Jurkat, Clone E6-1 (cell line): ENCODE data around the gene CYP2A6.

Experiments
- DNase-seq: peaks from one replicate; pipeline ENCODE4 v3.0.0-alpha.2; 2011; ENCODE audit warnings: low read depth, low spot score
- H3K4me3 ChIP-seq: 2 replicates; pipeline ENCODE4 v1.5.1; 2011; ENCODE audit warnings: mild to moderate bottlenecking, low read length, control low read depth, moderate library complexity

CYP2A6 gene

GRCh38 chr19:40805258-40805868 is 44.9 kb downstream of the CYP2A6 start:
- H3K4me3 ChIP-seq: no peak overlapping the region
- DNase-seq: no peak

DNA sequence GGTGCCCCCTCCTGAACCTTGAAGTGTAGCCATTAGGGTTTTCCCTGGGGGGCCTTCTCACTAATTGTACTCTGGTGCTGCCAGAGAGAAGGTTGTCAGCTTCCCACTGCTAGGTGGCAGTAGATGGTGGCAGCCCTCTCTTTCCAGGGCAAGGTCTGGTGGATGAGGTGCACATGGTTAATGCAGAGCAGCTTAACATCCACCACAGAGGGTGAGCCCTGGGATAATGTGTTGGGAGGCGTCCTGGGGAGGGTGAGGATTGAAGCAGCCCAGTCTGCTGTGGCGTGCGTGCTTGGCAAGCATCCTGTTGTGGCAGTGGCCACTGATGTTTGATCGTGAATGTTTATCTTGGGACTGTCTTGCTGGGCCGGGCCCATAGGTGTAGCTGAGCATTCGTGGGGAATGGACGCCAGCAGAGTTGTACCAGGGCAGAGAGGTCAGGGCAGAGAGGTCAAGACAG is 45.4 kb downstream of the CYP2A6 start:
- DNase-seq: no peak
- H3K4me3 ChIP-seq: no peak overlapping the region

DNA sequence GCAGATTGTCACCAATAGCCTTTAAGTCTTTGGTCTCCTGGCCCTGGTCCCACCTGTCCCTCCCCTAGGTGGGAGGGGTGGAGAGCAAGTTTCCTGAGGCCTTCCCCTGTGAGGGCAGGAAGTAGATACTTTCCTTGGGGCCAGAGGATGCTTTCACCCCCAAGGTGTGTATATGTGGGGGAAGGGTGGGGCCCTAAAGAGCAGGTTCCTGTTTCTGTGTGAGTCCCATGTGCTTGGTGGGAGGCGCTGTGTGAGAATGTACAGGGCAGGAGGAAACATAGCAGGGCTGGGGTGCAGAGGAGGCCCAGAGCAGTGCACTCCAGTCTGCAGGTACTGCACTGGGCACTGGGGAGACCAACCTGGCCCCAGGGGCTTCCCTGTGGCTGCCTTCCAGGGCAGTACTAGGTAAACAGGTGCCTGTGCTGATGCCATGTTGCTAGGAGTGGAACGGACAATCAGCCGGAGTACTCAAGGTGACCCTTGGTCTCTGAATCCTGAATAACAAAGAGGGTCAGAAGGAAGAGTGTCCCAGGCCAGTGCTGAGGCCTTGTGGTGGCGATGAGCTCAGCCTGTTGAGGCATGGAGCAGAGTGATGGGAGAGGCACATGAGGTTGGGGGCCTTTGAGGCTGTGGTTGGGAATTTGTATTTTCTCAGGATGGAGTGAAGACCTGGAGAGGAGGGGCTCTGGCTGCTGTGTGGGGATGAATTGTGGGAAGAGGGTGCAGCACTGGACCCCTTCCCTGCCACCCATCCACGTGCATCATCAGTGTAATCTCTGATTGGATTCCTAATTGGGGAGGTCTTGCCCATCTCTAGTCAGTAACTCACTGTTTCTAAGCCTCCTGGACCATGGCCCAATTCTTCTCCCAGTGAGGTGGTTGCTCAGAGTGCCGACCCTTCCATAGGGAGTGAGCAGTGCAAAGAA is 46.1 kb downstream of the CYP2A6 start:
- DNase-seq: peak; percentile 36
- H3K4me3 ChIP-seq: no peak overlapping the region

GRCh38 chr19:40803170-40803856 is 46.9 kb downstream of the CYP2A6 start:
- no peak overlapping the region for H3K4me3 ChIP-seq
- no peak for DNase-seq

DNA sequence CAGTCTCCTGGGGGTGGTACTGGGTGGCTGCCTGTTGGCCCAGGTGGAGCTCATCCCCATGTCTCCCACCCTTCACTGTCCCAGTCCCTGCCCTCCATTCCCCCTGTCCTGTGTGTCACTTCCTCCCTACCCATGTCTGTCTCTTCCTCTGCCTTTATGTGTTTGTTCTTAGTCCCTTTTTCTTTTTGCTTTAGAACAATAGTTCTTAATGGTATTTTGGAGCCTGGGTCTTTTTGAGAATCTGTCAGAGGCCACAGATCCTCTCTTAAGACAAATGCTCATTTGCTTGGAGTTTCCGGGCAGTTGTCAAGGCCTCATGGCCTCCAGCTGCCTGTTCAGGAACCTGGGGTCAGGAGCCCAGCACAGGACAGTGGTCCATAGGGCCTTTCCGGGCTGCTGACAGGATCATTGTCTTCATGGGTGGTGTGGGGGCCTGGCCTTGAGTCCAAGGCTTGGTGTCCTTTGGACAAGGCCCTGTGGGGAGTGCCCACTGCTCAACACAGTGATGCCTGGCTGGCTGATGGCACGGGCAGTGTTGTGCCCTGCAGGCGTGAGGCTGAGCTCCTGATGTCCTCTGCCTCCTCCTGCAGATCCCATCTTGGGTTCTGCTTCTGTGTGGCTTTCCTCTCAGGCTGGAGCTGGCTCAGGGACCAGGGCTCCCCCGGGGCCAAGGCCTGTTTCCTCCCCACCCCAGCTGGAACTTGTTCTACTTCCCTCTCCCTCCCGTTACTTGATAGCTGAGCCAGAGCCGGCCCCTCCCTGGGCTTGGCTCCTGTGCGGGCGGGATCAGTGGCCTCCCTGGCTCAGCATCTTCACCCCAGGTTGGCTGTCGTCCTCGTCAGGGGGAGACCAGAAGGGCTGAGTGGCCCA is 47.7 kb downstream of the CYP2A6 start:
- no peak for DNase-seq
- no peak overlapping the region for H3K4me3 ChIP-seq

DNA sequence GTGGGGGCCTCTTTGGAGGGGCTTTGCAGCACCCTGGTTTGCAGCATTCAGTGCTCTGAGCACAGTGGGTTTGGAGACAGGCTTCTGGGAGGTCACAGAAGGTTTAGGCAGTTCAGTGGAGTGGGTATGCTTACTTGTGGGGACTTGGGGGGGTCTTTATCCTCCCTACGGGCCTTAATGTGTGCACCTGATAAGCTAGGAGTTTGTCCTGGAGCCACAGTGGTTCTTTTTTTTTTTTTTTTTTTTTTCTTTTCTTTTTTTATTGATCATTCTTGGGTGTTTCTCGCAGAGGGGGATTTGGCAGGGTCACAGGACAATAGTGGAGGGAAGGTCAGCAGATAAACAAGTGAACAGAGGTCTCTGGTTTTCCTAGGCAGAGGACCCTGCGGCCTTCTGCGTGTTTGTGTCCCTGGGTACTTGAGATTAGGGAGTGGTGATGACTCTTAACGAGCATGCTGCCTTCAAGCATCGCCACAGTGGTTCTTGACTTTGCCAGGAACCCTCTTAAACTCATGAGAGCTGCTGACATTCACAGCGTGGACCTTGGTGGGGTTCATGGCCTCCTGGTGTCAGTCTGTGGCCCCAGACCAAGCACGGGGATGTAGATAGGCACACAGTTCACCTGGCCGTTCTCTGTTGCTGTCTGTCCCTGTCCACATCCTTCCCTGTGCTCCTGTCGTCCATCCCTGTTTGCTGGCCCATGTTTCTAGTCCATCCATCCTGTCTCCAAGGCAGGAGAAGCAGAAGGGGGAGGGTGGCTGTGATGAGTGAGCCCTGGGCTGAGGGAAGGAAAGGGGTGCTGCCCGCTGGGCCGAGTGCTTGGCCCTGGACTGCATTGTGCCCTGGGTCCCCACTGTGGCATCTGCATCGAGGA is 48.6 kb downstream of the CYP2A6 start:
- H3K4me3 ChIP-seq: no peak overlapping the region
- no peak for DNase-seq

DNA sequence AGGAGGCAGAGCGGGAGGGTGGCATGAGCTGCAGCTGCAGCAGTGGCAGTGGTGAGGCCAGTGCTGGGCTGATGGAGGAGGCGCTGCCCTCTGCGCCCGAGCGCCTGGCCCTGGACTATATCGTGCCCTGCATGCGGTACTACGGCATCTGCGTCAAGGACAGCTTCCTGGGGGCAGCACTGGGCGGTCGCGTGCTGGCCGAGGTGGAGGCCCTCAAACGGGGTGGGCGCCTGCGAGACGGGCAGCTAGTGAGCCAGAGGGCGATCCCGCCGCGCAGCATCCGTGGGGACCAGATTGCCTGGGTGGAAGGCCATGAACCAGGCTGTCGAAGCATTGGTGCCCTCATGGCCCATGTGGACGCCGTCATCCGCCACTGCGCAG is 49.3 kb downstream of the CYP2A6 start:
- DNase-seq: no peak
- no peak overlapping the region for H3K4me3 ChIP-seq

DNA sequence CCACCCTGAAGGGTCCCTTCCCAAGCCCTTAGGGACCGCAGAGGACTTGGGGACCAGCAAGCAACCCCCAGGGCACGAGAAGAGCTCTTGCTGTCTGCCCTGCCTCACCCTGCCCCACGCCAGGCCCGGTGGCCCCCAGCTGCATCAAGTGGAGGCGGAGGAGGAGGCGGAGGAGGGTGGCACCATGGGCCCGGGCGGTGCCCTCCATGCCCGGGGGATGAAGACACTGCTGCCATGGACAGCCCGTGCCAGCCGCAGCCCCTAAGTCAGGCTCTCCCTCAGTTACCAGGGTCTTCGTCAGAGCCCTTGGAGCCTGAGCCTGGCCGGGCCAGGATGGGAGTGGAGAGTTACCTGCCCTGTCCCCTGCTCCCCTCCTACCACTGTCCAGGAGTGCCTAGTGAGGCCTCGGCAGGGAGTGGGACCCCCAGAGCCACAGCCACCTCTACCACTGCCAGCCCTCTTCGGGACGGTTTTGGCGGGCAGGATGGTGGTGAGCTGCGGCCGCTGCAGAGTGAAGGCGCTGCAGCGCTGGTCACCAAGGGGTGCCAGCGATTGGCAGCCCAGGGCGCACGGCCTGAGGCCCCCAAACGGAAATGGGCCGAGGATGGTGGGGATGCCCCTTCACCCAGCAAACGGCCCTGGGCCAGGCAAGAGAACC is 49.8 kb downstream of the CYP2A6 start:
- H3K4me3 ChIP-seq: peak overlapping the region; percentile 83
- no peak for DNase-seq

DNA sequence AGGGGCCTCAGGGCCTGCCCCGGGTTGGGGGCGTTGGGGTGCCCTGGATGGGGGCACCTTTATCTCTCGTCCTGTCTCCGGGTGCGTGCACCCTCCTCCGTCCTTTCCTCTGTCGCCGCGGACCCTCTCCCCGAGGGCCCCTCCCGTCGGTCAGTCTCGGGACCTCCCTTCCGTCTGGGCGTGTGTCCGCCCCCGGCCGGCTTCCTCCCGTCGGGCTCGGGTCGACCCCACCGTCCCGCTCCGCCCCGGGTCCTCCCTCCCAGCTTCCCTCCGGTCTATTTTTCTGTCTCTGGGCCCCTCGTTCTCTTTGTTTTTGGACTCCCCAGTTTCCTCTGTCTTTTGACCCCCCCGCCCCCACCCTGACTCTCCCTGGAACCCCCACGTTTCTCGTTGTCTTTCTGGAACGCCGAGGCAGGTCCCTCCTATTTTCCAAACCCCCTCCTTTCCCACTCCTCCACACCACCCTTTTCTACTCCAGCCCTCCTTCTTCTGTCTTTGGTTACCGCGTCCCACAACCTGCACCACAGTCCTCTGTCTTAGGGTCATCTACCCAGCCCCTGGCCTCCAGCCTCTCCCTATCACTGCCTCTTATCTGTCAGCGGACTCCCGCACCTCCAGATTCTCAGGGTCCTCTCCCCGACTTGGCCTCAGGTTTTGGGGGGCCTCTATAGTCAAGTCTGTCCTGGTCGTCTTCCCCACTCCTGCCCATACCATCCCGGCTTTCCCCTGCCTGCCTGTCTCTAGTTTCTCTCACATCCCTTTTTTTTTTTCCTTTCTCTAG is 50.5 kb downstream of the CYP2A6 start:
- H3K4me3 ChIP-seq: peak overlapping the region; percentile 83
- DNase-seq: no peak

GRCh38 chr19:40798683-40799557 is 51.3 kb downstream of the CYP2A6 start, which contains the start of gene EGLN2:
Gene EGLN2 (plus strand): TSS chr19:40799191. CDS start chr19:40800573, 1,382 bp downstream.
- peak; percentile 99 for DNase-seq
- peak within 1 kb of the TSS; percentile 83 for H3K4me3 ChIP-seq

GRCh38 chr19:40797963-40798682 is 52.1 kb downstream of the CYP2A6 start:
- peak overlapping the region; percentile 74 for H3K4me3 ChIP-seq
- peak; percentile 38 for DNase-seq

DNA sequence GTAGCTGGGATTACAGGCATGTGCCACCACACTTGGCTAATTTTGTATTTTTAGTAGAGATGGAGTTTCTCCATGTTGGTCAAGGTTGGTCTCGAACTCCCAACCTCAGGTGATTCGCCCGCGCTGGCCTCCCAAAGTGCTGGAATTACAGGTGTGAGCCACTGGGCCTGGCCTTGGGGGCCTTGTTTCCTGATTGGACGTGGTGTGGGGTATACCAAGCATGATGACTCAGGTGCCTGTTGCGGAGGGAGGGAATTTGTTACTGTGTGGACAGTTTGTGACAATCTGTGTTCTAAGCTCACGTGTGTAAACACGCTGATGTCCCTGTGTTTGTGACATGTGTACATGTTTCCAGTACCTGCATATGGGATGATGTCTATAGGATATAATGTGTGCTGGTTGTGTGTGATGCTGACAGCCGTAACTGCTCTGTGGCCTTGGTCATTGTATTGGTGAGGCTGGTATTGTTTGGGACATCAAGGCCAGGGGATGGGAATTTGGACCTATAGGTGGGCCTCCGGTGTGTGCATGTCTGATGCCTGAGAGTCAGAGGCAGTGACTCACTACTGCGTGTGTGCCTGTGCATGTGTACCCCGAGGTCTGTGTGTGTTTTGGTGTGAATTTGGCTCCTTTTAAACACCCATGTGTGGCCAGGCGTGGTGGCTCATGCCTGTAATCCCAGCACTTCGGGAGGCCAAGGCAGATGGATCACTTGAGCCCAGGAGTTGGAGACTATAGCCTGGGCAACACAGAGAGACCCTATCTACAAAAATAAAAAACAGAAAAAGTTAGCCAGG is 52.9 kb downstream of the CYP2A6 start:
- no peak overlapping the region for H3K4me3 ChIP-seq
- DNase-seq: no peak
